ENCODE measurements around the gene MAPKAPK3.

MAPKAPK3 gene

GRCh38 chr3:50610992-50611463 is 5.9 kb upstream of the MAPKAPK3 start:
- TF ChIP-seq YY1 (IDR thresholded peaks at IDR 0.05; ENCODE audit: insufficient read depth, insufficient read length) (no peak), ZNF274 (IDR thresholded peaks at IDR 0.05; ENCODE audit: low read depth, low read length) (no peak), SUZ12 (IDR thresholded peaks at IDR 0.05; ENCODE audit: extremely low read depth, insufficient read depth, insufficient read length) (no peak)
- Histone ChIP-seq H3K4me3 (ENCODE audit: insufficient read length, low read depth) (peak overlapping the region; percentile 56), H3K27me3 (ENCODE audit: insufficient read depth, insufficient read length) (peaks cover 49% of the 10 kb centered on the region), H3K36me3 (ENCODE audit: insufficient read depth, insufficient read length, low read length) (peaks cover 22% of the 10 kb centered on the region), H3K9ac (ENCODE audit: insufficient read length, low read depth) (peak overlapping the region; percentile 72), H3K9me3 (ENCODE audit: insufficient read depth, low read length) (no peaks in the 10 kb centered on the region), H3K4me1 (ENCODE audit: insufficient read depth, insufficient read length) (peaks cover 14% of the 10 kb centered on the region)
- no peak for DNase-seq (ENCODE audit: low read depth, low spot score)

DNA sequence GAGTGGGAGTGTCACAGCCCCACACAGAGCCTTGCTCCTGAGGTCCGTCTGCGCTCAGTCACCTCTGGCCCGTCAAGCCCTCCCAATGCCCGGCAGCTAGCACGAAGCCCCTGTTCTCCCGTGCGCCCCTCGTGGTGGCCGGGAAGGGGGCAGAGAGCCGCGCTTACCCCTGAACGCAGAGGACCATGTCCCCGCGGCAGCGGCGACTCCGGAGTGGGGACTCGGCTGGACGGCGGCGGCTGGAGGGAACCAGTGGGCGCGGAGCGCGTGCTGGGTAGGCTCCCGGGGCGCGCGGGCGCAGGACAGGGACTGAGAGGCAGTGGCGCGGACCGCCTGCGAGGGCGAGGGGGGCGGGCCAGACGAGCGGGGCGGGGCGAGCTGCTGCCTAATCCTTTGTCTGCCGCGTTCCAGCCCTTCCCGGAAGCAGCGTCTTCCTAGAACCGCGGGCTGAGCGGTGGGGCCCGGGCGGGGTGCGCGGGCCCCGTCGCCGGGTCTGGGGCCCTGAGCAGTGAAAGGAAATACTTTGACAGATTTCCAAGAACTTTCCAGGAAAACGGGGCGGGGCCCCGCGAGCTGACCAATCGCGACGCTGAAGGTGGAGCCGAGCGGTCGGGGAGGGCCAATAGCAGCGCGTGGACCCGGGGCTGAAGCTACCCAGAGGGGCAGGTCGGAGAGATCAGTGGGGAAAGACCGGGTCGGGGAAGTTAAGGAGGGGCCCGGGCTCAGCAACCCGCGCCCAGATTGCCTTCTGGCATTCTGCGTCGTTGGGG is 5.3 kb upstream of the MAPKAPK3 start, which contains the start of gene CISH:
Gene CISH, minus strand, starts transcription at position 311 of the 770 bp plus-strand sequence. Its CDS starts 124 bp downstream, at position 187.
- peaks cover 20% of the 10 kb centered on the region for H3K36me3 ChIP-seq (ENCODE audit: insufficient read depth, insufficient read length, low read length)
- peak within 1 kb of the TSS; percentile 74 for H3K9ac ChIP-seq (ENCODE audit: insufficient read length, low read depth)
- no peaks in the 10 kb centered on the region for H3K9me3 ChIP-seq (ENCODE audit: insufficient read depth, low read length)
- H3K27me3 ChIP-seq (ENCODE audit: insufficient read depth, insufficient read length), result peaks cover 53% of the 10 kb centered on the region
- peaks cover 14% of the 10 kb centered on the region for H3K4me1 ChIP-seq (ENCODE audit: insufficient read depth, insufficient read length)
- TF ChIP-seq YY1 (IDR thresholded peaks at IDR 0.05; ENCODE audit: insufficient read depth, insufficient read length), result no peak
- no peak for TF ChIP-seq ZNF274 (IDR thresholded peaks at IDR 0.05; ENCODE audit: low read depth, low read length)
- TF ChIP-seq SUZ12 (IDR thresholded peaks at IDR 0.05; ENCODE audit: extremely low read depth, insufficient read depth, insufficient read length), result no peak
- H3K4me3 ChIP-seq (ENCODE audit: insufficient read length, low read depth), result peak within 1 kb of the TSS; percentile 56
- DNase-seq (ENCODE audit: low read depth, low spot score), result peak; percentile 88

DNA sequence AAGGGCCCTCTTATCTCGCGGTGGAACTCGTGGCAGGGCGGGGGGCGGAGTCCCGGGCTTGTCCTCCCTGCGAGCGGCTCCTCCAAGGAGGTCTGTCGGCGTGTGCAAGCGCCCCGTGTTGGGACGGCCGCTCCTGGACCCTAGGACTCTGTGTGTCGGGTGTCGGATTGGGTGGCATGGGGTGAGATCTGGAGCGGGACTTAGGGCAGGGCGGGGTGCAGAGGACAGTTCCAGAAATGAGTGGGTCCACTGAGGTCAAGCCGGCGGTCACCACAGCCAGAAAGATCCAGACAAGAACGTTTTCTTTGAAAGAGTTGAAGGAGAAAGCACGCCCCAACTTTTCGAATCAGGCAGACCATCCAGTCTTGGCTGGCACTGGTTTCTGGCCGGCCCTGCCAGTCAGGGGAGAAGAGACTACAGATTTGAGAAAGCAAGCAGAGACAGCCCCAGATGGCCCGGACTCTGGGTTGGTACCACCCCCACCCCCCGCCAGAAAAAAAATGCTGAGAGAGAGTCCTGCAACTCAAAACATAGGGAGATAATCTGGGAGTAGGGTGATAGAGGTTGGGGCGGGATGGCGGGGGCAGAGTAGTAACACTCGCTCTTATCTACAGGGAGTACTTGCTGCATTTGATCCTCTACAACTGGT is 4.6 kb upstream of the MAPKAPK3 start:
- Histone ChIP-seq H3K36me3 (ENCODE audit: insufficient read depth, insufficient read length, low read length) (peaks cover 14% of the 10 kb centered on the region), H3K9me3 (ENCODE audit: insufficient read depth, low read length) (no peaks in the 10 kb centered on the region), H3K9ac (ENCODE audit: insufficient read length, low read depth) (peak overlapping the region; percentile 74), H3K4me1 (ENCODE audit: insufficient read depth, insufficient read length) (peaks cover 10% of the 10 kb centered on the region), H3K27me3 (ENCODE audit: insufficient read depth, insufficient read length) (peaks cover 53% of the 10 kb centered on the region), H3K4me3 (ENCODE audit: insufficient read length, low read depth) (peak overlapping the region; percentile 45)
- DNase-seq (ENCODE audit: low read depth, low spot score), result no peak
- no peak for TF ChIP-seq ZNF274 (IDR thresholded peaks at IDR 0.05; ENCODE audit: low read depth, low read length)
- TF ChIP-seq SUZ12 (IDR thresholded peaks at IDR 0.05; ENCODE audit: extremely low read depth, insufficient read depth, insufficient read length), result no peak
- no peak for TF ChIP-seq YY1 (IDR thresholded peaks at IDR 0.05; ENCODE audit: insufficient read depth, insufficient read length)

DNA sequence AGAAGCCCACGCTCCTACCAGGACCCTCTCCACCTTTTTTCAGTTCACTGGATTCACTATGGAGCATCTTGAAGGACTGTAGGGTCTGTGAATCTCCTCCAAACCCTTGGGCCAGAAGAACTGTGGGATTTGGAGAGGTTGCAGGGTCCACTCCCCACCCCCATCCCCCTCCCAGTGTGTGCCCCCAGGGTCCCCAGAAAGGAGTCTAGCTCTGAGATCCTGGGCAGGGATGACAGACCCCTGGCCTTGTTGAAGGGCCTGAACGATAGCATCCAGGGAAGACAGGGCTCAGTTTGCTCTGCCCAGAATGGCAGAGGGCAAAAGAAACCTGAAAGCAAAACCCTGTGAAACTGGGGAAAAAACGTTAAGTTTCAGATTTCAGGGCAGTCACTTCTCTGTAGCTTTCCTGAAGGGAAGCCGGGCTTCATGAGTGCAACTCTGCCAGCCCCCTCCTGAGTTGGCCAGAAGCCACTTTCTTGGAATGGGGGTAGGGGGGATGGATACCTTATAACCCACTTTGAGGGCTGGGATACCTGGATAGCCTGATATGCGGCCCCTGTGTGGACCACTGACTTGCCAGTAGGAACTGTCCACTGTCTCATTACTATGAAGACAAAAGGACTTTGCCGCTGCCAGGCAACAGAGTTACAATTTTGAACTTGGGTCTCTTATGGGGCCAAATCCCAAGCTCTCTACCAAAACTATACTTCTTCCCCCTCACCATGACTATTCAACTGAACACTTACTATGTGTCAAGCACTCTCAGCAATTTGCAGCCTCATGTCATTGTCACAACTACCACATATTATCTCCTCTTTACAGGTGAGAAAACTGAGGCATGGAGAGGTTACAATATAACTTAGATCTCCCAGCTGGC is 3.7 kb upstream of the MAPKAPK3 start:
- Histone ChIP-seq H3K9ac (ENCODE audit: insufficient read length, low read depth) (peak overlapping the region; percentile 12), H3K9me3 (ENCODE audit: insufficient read depth, low read length) (no peaks in the 10 kb centered on the region), H3K27me3 (ENCODE audit: insufficient read depth, insufficient read length) (peaks cover 53% of the 10 kb centered on the region), H3K36me3 (ENCODE audit: insufficient read depth, insufficient read length, low read length) (peaks cover 6% of the 10 kb centered on the region), H3K4me1 (ENCODE audit: insufficient read depth, insufficient read length) (peaks cover 14% of the 10 kb centered on the region), H3K4me3 (ENCODE audit: insufficient read length, low read depth) (no peak overlapping the region)
- DNase-seq (ENCODE audit: low read depth, low spot score), result no peak
- TF ChIP-seq YY1 (IDR thresholded peaks at IDR 0.05; ENCODE audit: insufficient read depth, insufficient read length), result no peak
- TF ChIP-seq SUZ12 (IDR thresholded peaks at IDR 0.05; ENCODE audit: extremely low read depth, insufficient read depth, insufficient read length), result no peak
- TF ChIP-seq ZNF274 (IDR thresholded peaks at IDR 0.05; ENCODE audit: low read depth, low read length), result no peak

- H3K27me3 ChIP-seq (ENCODE audit: insufficient read depth, insufficient read length), result peaks cover 47% of the 10 kb centered on the region
- DNase-seq (ENCODE audit: low read depth, low spot score), result no peak
- H3K36me3 ChIP-seq (ENCODE audit: insufficient read depth, insufficient read length, low read length), result peaks cover 13% of the 10 kb centered on the region
- TF ChIP-seq SUZ12 (IDR thresholded peaks at IDR 0.05; ENCODE audit: extremely low read depth, insufficient read depth, insufficient read length), result no peak
- no peak for TF ChIP-seq ZNF274 (IDR thresholded peaks at IDR 0.05; ENCODE audit: low read depth, low read length)
- H3K9ac ChIP-seq (ENCODE audit: insufficient read length, low read depth), result no peak overlapping the region
- H3K4me1 ChIP-seq (ENCODE audit: insufficient read depth, insufficient read length), result peaks cover 14% of the 10 kb centered on the region
- no peak overlapping the region for H3K4me3 ChIP-seq (ENCODE audit: insufficient read length, low read depth)
- no peaks in the 10 kb centered on the region for H3K9me3 ChIP-seq (ENCODE audit: insufficient read depth, low read length)
These were observed 1.8 kb upstream of the MAPKAPK3 start for GRCh38 chr3:50615190-50615589.

DNA sequence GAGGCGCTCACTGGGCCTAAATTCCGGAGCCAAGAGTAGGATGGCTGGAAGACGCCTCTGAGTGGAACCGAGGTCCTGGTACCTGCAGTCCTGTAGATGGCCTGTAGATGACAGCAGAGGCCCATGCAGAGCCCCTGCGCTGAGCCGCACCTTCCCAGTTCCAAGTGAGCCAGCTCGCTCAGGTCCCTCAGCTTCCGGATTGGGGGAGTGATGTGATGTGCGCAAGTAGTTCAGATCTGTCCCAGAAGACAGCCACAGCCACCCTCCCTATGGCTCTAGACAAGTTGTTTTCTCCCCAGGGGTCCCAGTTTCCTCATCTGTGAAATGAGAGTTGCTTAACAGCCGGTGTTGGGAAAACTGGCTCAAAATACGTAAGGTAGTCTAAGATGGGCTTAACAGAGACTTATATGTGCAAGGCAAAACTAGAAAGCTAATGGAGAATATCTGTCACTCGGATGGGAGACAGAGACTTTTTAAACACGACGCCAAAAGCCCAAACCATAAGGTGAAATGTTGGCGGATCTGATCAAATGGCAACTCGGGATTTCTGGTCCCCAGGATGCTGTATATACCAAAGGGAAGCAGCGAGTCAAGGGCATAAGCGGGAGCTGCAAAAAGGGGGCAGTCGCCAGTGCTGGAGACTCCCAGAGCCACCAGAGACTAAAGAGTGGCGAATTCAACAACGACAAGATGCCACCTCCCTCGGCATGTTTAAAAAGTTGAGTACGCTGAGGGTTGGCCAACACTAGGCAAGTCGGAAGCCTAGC is 765 bp upstream of the MAPKAPK3 start:
- H3K4me1 ChIP-seq (ENCODE audit: insufficient read depth, insufficient read length), result peaks cover 9% of the 10 kb centered on the region
- H3K9me3 ChIP-seq (ENCODE audit: insufficient read depth, low read length), result no peaks in the 10 kb centered on the region
- H3K9ac ChIP-seq (ENCODE audit: insufficient read length, low read depth), result peak overlapping the region; percentile 70
- peak; percentile 84 for DNase-seq (ENCODE audit: low read depth, low spot score)
- peaks cover 37% of the 10 kb centered on the region for H3K27me3 ChIP-seq (ENCODE audit: insufficient read depth, insufficient read length)
- peaks cover 15% of the 10 kb centered on the region for H3K36me3 ChIP-seq (ENCODE audit: insufficient read depth, insufficient read length, low read length)
- TF ChIP-seq ZNF274 (IDR thresholded peaks at IDR 0.05; ENCODE audit: low read depth, low read length), result no peak
- TF ChIP-seq SUZ12 (IDR thresholded peaks at IDR 0.05; ENCODE audit: extremely low read depth, insufficient read depth, insufficient read length), result no peak
- no peak for TF ChIP-seq YY1 (IDR thresholded peaks at IDR 0.05; ENCODE audit: insufficient read depth, insufficient read length)
- H3K4me3 ChIP-seq (ENCODE audit: insufficient read length, low read depth), result peak overlapping the region; percentile 48
